GM12878 (cell line): ENCODE measurements around the gene RRM2. TPM values are rescaled to one million over a fixed set of nuclear protein-coding genes. Genes with fewer than 3 reads are reported as not detected.

Experiments used
- ASH2L ChIP-seq: fragments of 300-600, 200-600 bp; sonication (generic); IDR thresholded peaks from 2 replicates; pipeline ENCODE4 v1.6.1; 2017; ENCODE audit warnings: low read depth, mild to moderate bottlenecking, borderline replicate concordance
- EGR1 ChIP-seq, 2 experiments: IDR thresholded peaks; 1 replicate in 1 of 2; 2 replicates in 1 of 2; pipeline ENCODE4 v1.6.1; 2011 to 2012; ENCODE audit warnings: low read depth in 2 of 2, low read length in 2 of 2, borderline replicate concordance in 1 of 2, mild to moderate bottlenecking in 1 of 2, moderate library complexity in 1 of 2
- EP300 ChIP-seq, 2 experiments: fragments of 150-350 bp in 1 of 2; IDR thresholded peaks; 2 replicates each; pipeline ENCODE4 v1.6.1; 2011 to 2012; ENCODE audit warnings: low read depth in 2 of 2, low read length in 2 of 2, borderline replicate concordance in 1 of 2, improper control_type of control experiment in 1 of 2, inconsistent platforms in 1 of 2; ENCODE audit not compliant: control insufficient read depth in 1 of 2
- ESRRA ChIP-seq: IDR thresholded peaks from 2 replicates; pipeline ENCODE4 v1.6.1; 2012; ENCODE audit warnings: mild to moderate bottlenecking, low read length, improper control_type of control experiment
- ETV6 ChIP-seq, 2 experiments: fragments of 450-650 bp in 1 of 2; IDR thresholded peaks in 1 of 2; conservative IDR thresholded peaks in 1 of 2; 2 replicates each; pipeline ENCODE4 v1.6.1; 2014; ENCODE audit warnings: antibody characterized with exemption in 1 of 2, borderline replicate concordance in 1 of 2, low read depth in 1 of 2, mild to moderate bottlenecking in 1 of 2, moderate library complexity in 1 of 2
- FOS ChIP-seq: IDR thresholded peaks from 3 replicates; pipeline ENCODE4 v1.6.1; 2011; ENCODE audit warnings: borderline replicate concordance; ENCODE audit not compliant: insufficient read length; ENCODE audit errors: extremely low read depth
- FOXK2 ChIP-seq: fragments of 450-650 bp; IDR thresholded peaks from 2 replicates; pipeline ENCODE4 v1.6.1; 2017; ENCODE audit warnings: mild to moderate bottlenecking, moderate library complexity
- FOXM1 ChIP-seq: IDR thresholded peaks from 2 replicates; pipeline ENCODE4 v1.6.1; 2012; ENCODE audit warnings: low read depth, mild to moderate bottlenecking, inconsistent platforms, low read length, moderate library complexity
- HDAC2 ChIP-seq: fragments of 200-600 bp; sonication (generic); IDR thresholded peaks from 2 replicates; pipeline ENCODE4 v1.6.1; 2017
- JUNB ChIP-seq: IDR thresholded peaks from 2 replicates; pipeline ENCODE4 v1.6.1; 2016; ENCODE audit warnings: antibody characterized with exemption, mild to moderate bottlenecking
- MEF2B ChIP-seq: fragments of 450-650 bp; IDR thresholded peaks from 2 replicates; pipeline ENCODE4 v1.6.1; 2018; ENCODE audit warnings: mild to moderate bottlenecking, moderate library complexity; ENCODE audit not compliant: partially characterized antibody, poor library complexity, severe bottlenecking
- MLLT1 ChIP-seq: fragments of 450-650 bp; IDR thresholded peaks from 2 replicates; pipeline ENCODE4 v1.6.1; 2016; ENCODE audit warnings: mild to moderate bottlenecking
- MTA2 ChIP-seq: fragments of 450-650 bp; IDR thresholded peaks from 2 replicates; pipeline ENCODE4 v1.6.1; 2016; ENCODE audit warnings: low read depth, mild to moderate bottlenecking, moderate library complexity
- NFXL1 ChIP-seq: fragments of 450-650 bp; IDR thresholded peaks from 2 replicates; pipeline ENCODE4 v1.6.1; 2017; ENCODE audit warnings: antibody characterized with exemption, mild to moderate bottlenecking, borderline replicate concordance
- NRF1 ChIP-seq: conservative IDR thresholded peaks from 2 replicates; pipeline ENCODE4 v1.6.1; 2011; ENCODE audit warnings: mild to moderate bottlenecking, low read depth, low read length, improper control_type of control experiment
- POLR2AphosphoS5 ChIP-seq: IDR thresholded peaks from 2 replicates; pipeline ENCODE4 v1.6.1; 2011; ENCODE audit warnings: mild to moderate bottlenecking, low read length, inconsistent platforms
- SIX5 ChIP-seq: IDR thresholded peaks from 2 replicates; pipeline ENCODE4 v1.6.1; 2011; ENCODE audit warnings: mild to moderate bottlenecking, low read depth, low read length, moderate library complexity; ENCODE audit not compliant: severe bottlenecking
- SMARCA5 ChIP-seq: fragments of 450-650 bp; IDR thresholded peaks from 2 replicates; pipeline ENCODE4 v1.6.1; 2017; ENCODE audit warnings: mild to moderate bottlenecking
- STAT1 ChIP-seq: fragments of 450-650 bp; conservative IDR thresholded peaks from 2 replicates; pipeline ENCODE4 v1.6.1; 2014; ENCODE audit warnings: antibody characterized with exemption, mild to moderate bottlenecking
- STAT3 ChIP-seq: IDR thresholded peaks from 2 replicates; pipeline ENCODE4 v1.6.1; 2011; ENCODE audit warnings: low read depth, low read length, improper control_type of control experiment
- SUPT20H ChIP-seq: IDR thresholded peaks from 2 replicates; pipeline ENCODE4 v1.6.1; 2011; ENCODE audit warnings: low read depth, mild to moderate bottlenecking, low read length, moderate library complexity, borderline replicate concordance; ENCODE audit not compliant: control insufficient read depth
- TCF7 ChIP-seq: IDR thresholded peaks from 2 replicates; pipeline ENCODE4 v1.6.1; 2014; ENCODE audit warnings: antibody characterized with exemption, borderline replicate concordance
- ZBED1 ChIP-seq: IDR thresholded peaks from 2 replicates; pipeline ENCODE4 v1.6.1; 2016; ENCODE audit warnings: borderline replicate concordance
- polyA plus RNA-seq, 11 experiments: library from polyadenylated mRNA; depleted of rRNA in 4 of 11; unstranded in 6 of 11; stranded (reverse) in 5 of 11; fragments of >200 nt; fragmentation: Nextera tagmentation in 4 of 11; fragmentation: Illumina TruSeq in 1 of 11; extraction: Ambion mirVana in 4 of 11; extraction: Trizol in 1 of 11; gene quantifications; 1 replicate in 1 of 11; 2 replicates in 10 of 11; pipeline versions ENCODE4 v1.2.1 to v1.2.3, GENCODE V29; 2011 to 2016; ENCODE audit warnings: inconsistent platforms in 2 of 11, missing spikeins in 2 of 11, low read depth in 1 of 11
- total RNA-seq, 4 experiments: library from RNA; depleted of rRNA in 3 of 4; stranded (reverse); fragments of >200 nt in 3 of 4; fragmentation: Illumina TruSeq in 1 of 4; extraction: Trizol in 1 of 4; gene quantifications; 2 replicates each; pipeline versions ENCODE4 v1.2.1 to v1.2.3, GENCODE V29; 2013 to 2021
- TF ChIP-seq, protein P1 (sequence below): fragments of 150-350 bp; IDR thresholded peaks from 2 replicates; pipeline ENCODE4 v1.6.1; 2016; ENCODE audit warnings: low read depth, low read length
- TF ChIP-seq, protein P2 (sequence below): fragments of 450-650 bp; IDR thresholded peaks from 2 replicates; pipeline ENCODE4 v1.6.1; 2017; ENCODE audit warnings: low read depth, mild to moderate bottlenecking, moderate library complexity

The RRM2 gene
- total and polyA plus RNA-seq, 10 of the 15 experiments (the other 5 are each of a cell fraction or from before 2014, with no cell fraction given) = 54.4 to 771 (median 159) TPM

DNA sequence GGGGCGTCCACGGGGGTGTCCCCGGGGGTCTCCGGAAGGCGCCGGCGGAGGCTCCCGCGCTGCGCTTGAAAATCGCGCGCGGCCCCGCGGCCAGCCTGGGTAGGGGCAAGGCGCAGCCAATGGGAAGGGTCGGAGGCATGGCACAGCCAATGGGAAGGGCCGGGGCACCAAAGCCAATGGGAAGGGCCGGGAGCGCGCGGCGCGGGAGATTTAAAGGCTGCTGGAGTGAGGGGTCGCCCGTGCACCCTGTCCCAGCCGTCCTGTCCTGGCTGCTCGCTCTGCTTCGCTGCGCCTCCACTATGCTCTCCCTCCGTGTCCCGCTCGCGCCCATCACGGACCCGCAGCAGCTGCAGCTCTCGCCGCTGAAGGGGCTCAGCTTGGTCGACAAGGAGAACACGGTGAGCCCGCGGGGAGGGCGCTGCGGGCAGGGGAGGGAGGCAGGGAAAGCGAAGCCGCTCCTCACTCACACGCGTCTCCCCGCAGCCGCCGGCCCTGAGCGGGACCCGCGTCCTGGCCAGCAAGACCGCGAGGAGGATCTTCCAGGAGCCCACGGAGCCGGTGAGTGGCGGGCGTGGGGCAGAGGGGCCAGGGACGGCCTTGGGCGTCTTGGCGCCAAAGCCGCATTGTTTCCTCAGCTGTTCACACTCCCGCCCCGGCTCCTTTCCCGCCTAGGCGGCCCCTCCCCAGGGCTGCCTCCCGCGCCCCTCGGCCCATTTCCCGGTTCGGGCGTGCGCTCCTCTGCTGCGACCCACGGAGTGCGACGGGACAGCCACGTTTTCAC lies at the start of gene RRM2 (continued):
- TF ChIP-seq ETV6 (conservative IDR thresholded peaks at IDR 0.05 in 1 of 2, IDR thresholded peaks at IDR 0.05 in 1 of 2; ENCODE audit: borderline replicate concordance in 1 of 2, low read depth in 1 of 2) (no peak), ASH2L (no peak), MLLT1 (peak; percentile 81), MTA2 (no peak), SMARCA5 (no peak), ZBED1 (no peak), ESRRA (no peak), FOXM1 (0 out of 2 replicates have a peak, but pooled peaks have one; percentile 65), SUPT20H (no peak), STAT1 (no peak), HDAC2 (peak; percentile 97), POLR2AphosphoS5 (peak; percentile 94), EGR1 (IDR thresholded peaks at IDR 0.05; ENCODE audit: borderline replicate concordance in 1 of 2, low read depth in 2 of 2, low read length in 2 of 2) (no peak), MEF2B (no peak), TCF7 (no peak), FOXK2 (no peak), FOS (peak; percentile 85), JUNB (no peak), NRF1 (no peak), SIX5 (no peak), EP300 (IDR thresholded peaks at IDR 0.05; ENCODE audit: borderline replicate concordance in 1 of 2, control insufficient read depth in 1 of 2, low read depth in 2 of 2, low read length in 2 of 2) (no peak), STAT3 (no peak), NFXL1 (no peak)
- TF ChIP-seq, protein P1, sequence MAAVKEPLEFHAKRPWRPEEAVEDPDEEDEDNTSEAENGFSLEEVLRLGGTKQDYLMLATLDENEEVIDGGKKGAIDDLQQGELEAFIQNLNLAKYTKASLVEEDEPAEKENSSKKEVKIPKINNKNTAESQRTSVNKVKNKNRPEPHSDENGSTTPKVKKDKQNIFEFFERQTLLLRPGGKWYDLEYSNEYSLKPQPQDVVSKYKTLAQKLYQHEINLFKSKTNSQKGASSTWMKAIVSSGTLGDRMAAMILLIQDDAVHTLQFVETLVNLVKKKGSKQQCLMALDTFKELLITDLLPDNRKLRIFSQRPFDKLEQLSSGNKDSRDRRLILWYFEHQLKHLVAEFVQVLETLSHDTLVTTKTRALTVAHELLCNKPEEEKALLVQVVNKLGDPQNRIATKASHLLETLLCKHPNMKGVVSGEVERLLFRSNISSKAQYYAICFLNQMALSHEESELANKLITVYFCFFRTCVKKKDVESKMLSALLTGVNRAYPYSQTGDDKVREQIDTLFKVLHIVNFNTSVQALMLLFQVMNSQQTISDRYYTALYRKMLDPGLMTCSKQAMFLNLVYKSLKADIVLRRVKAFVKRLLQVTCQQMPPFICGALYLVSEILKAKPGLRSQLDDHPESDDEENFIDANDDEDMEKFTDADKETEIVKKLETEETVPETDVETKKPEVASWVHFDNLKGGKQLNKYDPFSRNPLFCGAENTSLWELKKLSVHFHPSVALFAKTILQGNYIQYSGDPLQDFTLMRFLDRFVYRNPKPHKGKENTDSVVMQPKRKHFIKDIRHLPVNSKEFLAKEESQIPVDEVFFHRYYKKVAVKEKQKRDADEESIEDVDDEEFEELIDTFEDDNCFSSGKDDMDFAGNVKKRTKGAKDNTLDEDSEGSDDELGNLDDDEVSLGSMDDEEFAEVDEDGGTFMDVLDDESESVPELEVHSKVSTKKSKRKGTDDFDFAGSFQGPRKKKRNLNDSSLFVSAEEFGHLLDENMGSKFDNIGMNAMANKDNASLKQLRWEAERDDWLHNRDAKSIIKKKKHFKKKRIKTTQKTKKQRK = no peak
- TF ChIP-seq, protein P2, sequence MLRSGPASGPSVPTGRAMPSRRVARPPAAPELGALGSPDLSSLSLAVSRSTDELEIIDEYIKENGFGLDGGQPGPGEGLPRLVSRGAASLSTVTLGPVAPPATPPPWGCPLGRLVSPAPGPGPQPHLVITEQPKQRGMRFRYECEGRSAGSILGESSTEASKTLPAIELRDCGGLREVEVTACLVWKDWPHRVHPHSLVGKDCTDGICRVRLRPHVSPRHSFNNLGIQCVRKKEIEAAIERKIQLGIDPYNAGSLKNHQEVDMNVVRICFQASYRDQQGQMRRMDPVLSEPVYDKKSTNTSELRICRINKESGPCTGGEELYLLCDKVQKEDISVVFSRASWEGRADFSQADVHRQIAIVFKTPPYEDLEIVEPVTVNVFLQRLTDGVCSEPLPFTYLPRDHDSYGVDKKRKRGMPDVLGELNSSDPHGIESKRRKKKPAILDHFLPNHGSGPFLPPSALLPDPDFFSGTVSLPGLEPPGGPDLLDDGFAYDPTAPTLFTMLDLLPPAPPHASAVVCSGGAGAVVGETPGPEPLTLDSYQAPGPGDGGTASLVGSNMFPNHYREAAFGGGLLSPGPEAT = no peak
